ENCODE results near the gene SLC7A4. TPM values are rescaled to one million over a fixed set of nuclear protein-coding genes. Genes with fewer than 3 reads are reported as not detected.

The SLC7A4 gene
- total and polyA plus RNA-seq, 12 donors = 0.73 to 7.2 (median 3.3) TPM

DNA sequence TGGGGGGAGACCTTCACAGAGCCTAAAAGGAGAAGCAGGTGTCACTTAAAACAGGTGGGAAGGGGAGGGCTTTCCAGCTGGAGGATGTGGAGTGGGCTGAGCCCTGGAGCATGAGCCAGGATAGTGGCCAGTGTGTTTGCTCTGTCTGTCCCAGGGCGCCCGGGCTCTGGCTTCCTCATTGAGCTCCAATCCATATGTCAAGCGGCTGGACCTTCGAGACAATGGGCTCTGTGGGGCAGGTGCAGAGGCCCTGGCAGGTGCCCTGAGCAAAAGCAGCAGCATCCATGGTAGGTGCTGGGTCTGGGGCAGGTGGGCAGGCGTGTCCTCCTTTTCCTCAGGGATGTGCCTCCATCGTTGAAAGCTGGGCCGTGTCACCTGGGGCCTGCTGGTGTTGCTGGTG lies 15.4 kb upstream of the SLC7A4 start:
- WGBS, 4 donors = 83 to 100% (median 95%) methylated on average over 2 to 7 of the region's 7 CpGs
- Histone ChIP-seq H3K9me3 (replicated peaks in 1 of 3) (no peaks in the 10 kb centered on the region), H3K4me1 (replicated peaks in 1 of 2) (peaks cover 13 to 24% of the 10 kb centered on the region in 2 donors), H3K27me3 (no peaks in the 10 kb centered on the region), H3K36me3 (replicated peaks in 1 of 2) (no peaks in the 10 kb centered on the region), H3K27ac (no peak overlapping the region), H3K4me3 (no peak overlapping the region)
- intact Hi-C loops (cut with DNase I) = no loop called here
- DNase-seq = no peak
- TF ChIP-seq POLR2A (IDR thresholded peaks at IDR 0.05) = no peak
- TF ChIP-seq, protein P1, sequence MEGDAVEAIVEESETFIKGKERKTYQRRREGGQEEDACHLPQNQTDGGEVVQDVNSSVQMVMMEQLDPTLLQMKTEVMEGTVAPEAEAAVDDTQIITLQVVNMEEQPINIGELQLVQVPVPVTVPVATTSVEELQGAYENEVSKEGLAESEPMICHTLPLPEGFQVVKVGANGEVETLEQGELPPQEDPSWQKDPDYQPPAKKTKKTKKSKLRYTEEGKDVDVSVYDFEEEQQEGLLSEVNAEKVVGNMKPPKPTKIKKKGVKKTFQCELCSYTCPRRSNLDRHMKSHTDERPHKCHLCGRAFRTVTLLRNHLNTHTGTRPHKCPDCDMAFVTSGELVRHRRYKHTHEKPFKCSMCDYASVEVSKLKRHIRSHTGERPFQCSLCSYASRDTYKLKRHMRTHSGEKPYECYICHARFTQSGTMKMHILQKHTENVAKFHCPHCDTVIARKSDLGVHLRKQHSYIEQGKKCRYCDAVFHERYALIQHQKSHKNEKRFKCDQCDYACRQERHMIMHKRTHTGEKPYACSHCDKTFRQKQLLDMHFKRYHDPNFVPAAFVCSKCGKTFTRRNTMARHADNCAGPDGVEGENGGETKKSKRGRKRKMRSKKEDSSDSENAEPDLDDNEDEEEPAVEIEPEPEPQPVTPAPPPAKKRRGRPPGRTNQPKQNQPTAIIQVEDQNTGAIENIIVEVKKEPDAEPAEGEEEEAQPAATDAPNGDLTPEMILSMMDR (IDR thresholded peaks at IDR 0.05) = no peak

DNA sequence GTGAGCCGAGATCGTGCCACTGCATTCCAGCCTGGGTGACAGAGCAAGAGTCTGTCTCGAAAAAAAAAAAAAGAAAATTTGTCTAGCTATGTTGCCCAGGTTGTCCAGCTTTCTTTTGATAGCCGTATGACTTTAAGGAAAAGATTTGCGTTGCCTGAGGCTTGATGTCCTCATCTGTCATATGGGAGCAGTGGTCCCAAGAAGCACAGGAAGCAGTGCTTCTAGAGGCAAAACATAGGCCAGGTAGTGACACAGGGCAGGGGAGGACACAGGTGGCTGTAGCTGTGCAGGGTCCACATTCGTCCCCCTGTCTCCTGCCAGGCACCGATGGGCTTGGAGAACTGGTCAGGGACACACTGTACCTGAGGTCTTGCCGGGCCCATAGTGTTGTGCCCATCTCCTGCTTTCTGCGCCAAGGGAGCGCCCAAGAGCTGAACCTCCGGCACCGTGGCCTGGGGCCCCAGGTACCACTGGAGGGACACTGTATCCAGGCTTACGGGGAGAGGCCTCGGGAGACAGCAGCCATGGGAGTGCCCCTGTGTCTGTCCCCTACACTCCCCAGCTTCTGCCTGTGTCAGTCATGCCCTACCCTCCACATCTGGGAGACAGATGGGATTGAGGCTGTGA lies 14.8 kb upstream of the SLC7A4 start:
- DNase-seq = no peak
- TF ChIP-seq, protein P1 (IDR thresholded peaks at IDR 0.05) = no peak
- no peak for TF ChIP-seq POLR2A (IDR thresholded peaks at IDR 0.05)
- Histone ChIP-seq H3K27ac (no peak overlapping the region), H3K4me3 (no peak overlapping the region), H3K9me3 (replicated peaks in 1 of 3) (no peaks in the 10 kb centered on the region), H3K36me3 (replicated peaks in 1 of 2) (no peaks in the 10 kb centered on the region), H3K4me1 (replicated peaks in 1 of 2) (peaks cover 13 to 24% of the 10 kb centered on the region in 2 donors), H3K27me3 (no peaks in the 10 kb centered on the region)
- 81 to 98% (median 90%) methylated on average over 7 to 14 of the region's 14 CpGs for WGBS, 4 donors
- intact Hi-C loops (cut with DNase I) = no loop called here

DNA sequence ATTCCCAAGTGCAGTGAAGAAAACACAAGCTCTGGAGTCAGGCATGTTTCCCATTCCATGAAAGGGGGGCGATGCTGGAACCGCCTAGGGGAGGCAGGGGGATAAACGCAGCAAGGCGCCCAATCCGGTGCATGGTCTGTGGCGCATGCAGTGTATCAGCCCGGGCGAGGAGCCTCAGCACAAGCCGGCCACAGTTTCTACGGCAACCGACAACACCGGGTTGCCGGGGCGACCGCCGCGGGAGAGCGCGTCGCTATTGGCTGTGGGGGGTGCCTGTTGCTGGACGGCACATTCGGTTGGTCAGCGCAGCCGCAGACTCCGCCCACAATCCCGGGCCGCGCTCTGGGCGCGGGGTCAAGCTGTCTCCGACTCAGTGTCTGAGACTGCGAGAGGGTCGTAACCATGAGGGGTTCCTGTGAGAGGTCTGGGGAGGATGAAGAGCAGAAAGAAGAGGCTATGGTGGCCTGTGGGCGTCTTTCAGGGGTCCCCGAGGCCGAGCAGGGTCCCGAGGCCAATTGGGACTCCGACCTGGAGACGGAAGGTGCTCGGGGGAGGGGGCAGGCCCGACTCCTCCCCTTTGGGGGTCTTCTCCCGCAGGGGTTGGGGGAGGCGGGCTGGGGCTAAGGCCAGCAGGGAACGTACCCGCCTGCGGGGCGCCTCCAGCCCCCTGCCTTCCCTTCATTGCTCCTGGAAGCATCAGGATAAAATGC lies 13.4 kb upstream of the SLC7A4 start, which contains the start of gene LRRC74B:
Gene LRRC74B (plus strand): TSS at position 362 of the 710 bp plus-strand sequence. CDS start 41 bp downstream, at position 403.
- Histone ChIP-seq H3K36me3 (replicated peaks in 1 of 2) (no peaks in the 10 kb centered on the region), H3K27me3 (no peaks in the 10 kb centered on the region), H3K4me1 (replicated peaks in 1 of 2) (peaks cover 13 to 24% of the 10 kb centered on the region in 2 donors), H3K27ac (peak within 1 kb of the TSS in 2 of 5 donors; percentile 54 to 56), H3K4me3 (peak within 1 kb of the TSS in 2 of 4 donors; percentile 31 to 52), H3K9me3 (replicated peaks in 1 of 3) (no peaks in the 10 kb centered on the region)
- WGBS, 4 donors = 6 to 17% (median 11%) methylated on average over 18 to 47 of the region's 47 CpGs
- intact Hi-C loops (cut with DNase I) = no loop called here
- no peak for TF ChIP-seq POLR2A (IDR thresholded peaks at IDR 0.05)
- TF ChIP-seq, protein P1 (IDR thresholded peaks at IDR 0.05) = no peak
- DNase-seq = peak; percentile 91 to 97 (median 93)

DNA sequence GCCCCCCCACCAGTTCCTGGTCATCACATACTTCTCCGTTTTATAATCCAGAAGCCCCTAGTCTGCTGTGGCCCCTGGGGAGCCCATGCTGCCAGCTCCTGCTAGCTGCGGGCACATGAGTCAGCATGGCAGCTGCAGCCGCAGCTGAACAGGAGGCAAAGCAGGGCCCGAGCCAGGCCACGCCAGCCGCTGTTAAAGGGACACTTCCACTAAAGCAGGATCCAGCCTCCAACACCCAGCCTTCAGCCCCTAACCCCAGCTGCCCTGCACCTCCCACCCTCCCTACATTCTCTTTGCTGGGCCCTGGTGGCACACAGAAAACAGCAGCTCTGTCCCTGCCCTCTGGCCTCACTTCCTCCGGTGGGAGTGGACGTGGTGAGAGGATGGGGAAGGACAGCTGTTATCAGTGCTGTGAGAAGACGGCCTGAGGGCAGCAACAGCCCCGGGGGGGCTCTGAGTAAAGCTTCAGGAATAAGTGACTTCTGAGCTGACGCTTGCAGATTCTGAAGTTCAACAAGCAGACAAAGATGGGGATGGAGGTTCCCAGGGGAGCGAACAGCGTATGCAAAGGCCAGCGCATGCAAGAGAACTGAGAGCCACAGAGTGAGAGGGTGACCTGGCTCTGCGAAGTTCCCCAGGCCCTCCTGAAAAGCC lies 12.7 kb upstream of the SLC7A4 start:
- Histone ChIP-seq H3K27ac (peak overlapping the region in 2 of 5 donors; percentile 54 to 56), H3K4me3 (peak overlapping the region in 2 of 4 donors; percentile 31 to 52), H3K36me3 (replicated peaks in 1 of 2) (no peaks in the 10 kb centered on the region), H3K4me1 (replicated peaks in 1 of 2) (peaks cover 13 to 24% of the 10 kb centered on the region in 2 donors), H3K9me3 (replicated peaks in 1 of 3) (no peaks in the 10 kb centered on the region), H3K27me3 (no peaks in the 10 kb centered on the region)
- WGBS, 4 donors = 7 to 16% (median 9%) methylated on average over 10 to 15 of the region's 15 CpGs
- intact Hi-C loops (cut with DNase I) = no loop called here
- TF ChIP-seq POLR2A (IDR thresholded peaks at IDR 0.05) = no peak
- TF ChIP-seq, protein P1 (IDR thresholded peaks at IDR 0.05) = no peak
- peak; percentile 43 to 82 (median 59) for DNase-seq

Measured in adrenal gland (tissue), 12 donors.